Esophagus muscularis mucosa (tissue), 4 donors: ENCODE measurements around the gene MRPL28. TPM values are rescaled to one million over a fixed set of nuclear protein-coding genes. Genes with fewer than 3 reads are reported as not detected.
"Not testable (repeated sequence)": the region's sequence is repeated elsewhere in the genome, so short reads cannot be mapped to it uniquely, and the experiment has no call there.

Experiments used
- DNase-seq: peaks from one replicate; pipeline ENCODE4 v3.0.0-alpha.2; 2017; ENCODE audit errors: extremely low spot score
- H3K27ac ChIP-seq, 4 donors: fragments of 200-600 bp; sonication (generic); replicated peaks in 1 of 4; 1 replicate in 3 of 4; 2 replicates in 1 of 4; pipeline ENCODE4 v1.5.1; 2016 to 2019; ENCODE audit warnings: mild to moderate bottlenecking in 1 of 4
- H3K27me3 ChIP-seq, 4 donors: fragments of 200-600 bp; sonication (generic); one replicate each; pipeline versions ENCODE4 v1.5.1 to v1.6.0; 2016 to 2019
- H3K36me3 ChIP-seq, 4 donors: fragments of 200-600 bp; sonication (generic); one replicate each; pipeline ENCODE4 v1.5.1; 2016 to 2019
- H3K4me1 ChIP-seq, 4 donors: fragments of 200-600 bp; sonication (generic); one replicate each; pipeline ENCODE4 v1.5.1; 2016 to 2019
- H3K4me3 ChIP-seq, 4 donors: fragments of 200-600 bp; sonication (generic); 1 replicate in 2 of 4; 2 replicates in 2 of 4; pipeline ENCODE4 v1.5.1; 2016 to 2019; ENCODE audit warnings: mild to moderate bottlenecking in 4 of 4, moderate library complexity in 1 of 4
- H3K9me3 ChIP-seq, 4 donors: fragments of 200-600 bp; sonication (generic); 1 replicate in 3 of 4; 2 replicates in 1 of 4; pipeline ENCODE4 v1.5.1; 2016 to 2019
- CTCF ChIP-seq, 3 experiments: fragments of 200-600 bp in 2 of 3; fragments of 450-650 bp in 1 of 3; sonication (generic) in 2 of 3; IDR thresholded peaks; one replicate each; pipeline ENCODE4 v1.5.1; 2017 to 2019; ENCODE audit warnings: antibody characterized with exemption in 3 of 3, mild to moderate bottlenecking in 2 of 3, moderate library complexity in 1 of 3
- EP300 ChIP-seq: sonication (generic); formaldehyde crosslinking; IDR thresholded peaks from one replicate; pipeline ENCODE4 v1.6.1; 2017; ENCODE audit warnings: antibody characterized with exemption
- POLR2A ChIP-seq: fragments of 450-650 bp; IDR thresholded peaks from one replicate; pipeline ENCODE4 v1.6.1; 2017; ENCODE audit warnings: antibody characterized with exemption, moderate library complexity, mild to moderate bottlenecking, low read depth
- POLR2AphosphoS5 ChIP-seq, 2 donors: sonication (generic); formaldehyde crosslinking; IDR thresholded peaks; one replicate each; pipeline ENCODE4 v1.6.1; 2017; ENCODE audit warnings: antibody characterized with exemption in 2 of 2
- WGBS: methylation state at CpG from one replicate; pipeline ENCODE4 v1.1.5; 2018; 5-methylcytosine and 5-hydroxymethylcytosine counted together
- intact Hi-C: fragments of 100-400 bp; cut with DNase I; formaldehyde crosslinking; loops from one replicate; pipeline ENCODE4 v1.15.1; 2023
- total RNA-seq, 4 donors: library from RNA; depleted of rRNA; stranded (reverse); fragments of >200 nt; gene quantifications; one replicate each; pipeline versions ENCODE4 v1.1.0 to v1.2.1, GENCODE V29; 2016

MRPL28 gene
- total RNA-seq, 4 donors from 2014 or later = 53.6 to 93.8 (median 69.5) TPM

- H3K4me1 ChIP-seq = peaks cover 8 to 41% (median 27%) of the 10 kb centered on the region in 4 donors
- DNase-seq = no peak
- no peak overlapping the region for H3K4me3 ChIP-seq
- 93% methylated on average over 7 of the region's 7 CpGs for WGBS
- no peaks in the 10 kb centered on the region for H3K9me3 ChIP-seq
- intact Hi-C loops = no loop called here
- peaks cover 0 to 30% (median 23%) of the 10 kb centered on the region in 4 donors for H3K36me3 ChIP-seq
- TF ChIP-seq POLR2A (no peak), EP300 (no peak), POLR2AphosphoS5 (IDR thresholded peaks at IDR 0.05) (no peak), CTCF (IDR thresholded peaks at IDR 0.05) (no peak)
- no peaks in the 10 kb centered on the region for H3K27me3 ChIP-seq
- no peak overlapping the region for H3K27ac ChIP-seq
Measured at GRCh38 chr16:349211-349610, 21.1 kb downstream of the MRPL28 start.

- H3K9me3 ChIP-seq, DNase-seq, H3K27me3 ChIP-seq, intact Hi-C loops, H3K4me3 ChIP-seq, H3K27ac ChIP-seq: not testable (repeated sequence)
- H3K4me1 ChIP-seq = peaks cover 8 to 39% (median 25%) of the 10 kb centered on the region in 4 donors
- peaks cover 0 to 30% (median 24%) of the 10 kb centered on the region in 4 donors for H3K36me3 ChIP-seq
- WGBS = 94% methylated on average over 10 of the region's 10 CpGs
Measured at GRCh38 chr16:348495-348894, 21.8 kb downstream of the MRPL28 start.

GRCh38 chr16:347203-347602 is 23.1 kb downstream of the MRPL28 start:
- DNase-seq = no peak
- Histone ChIP-seq H3K4me1 (peaks cover 8 to 34% (median 23%) of the 10 kb centered on the region in 4 donors), H3K27ac (no peak overlapping the region), H3K36me3 (peaks cover 0 to 35% (median 26%) of the 10 kb centered on the region in 4 donors), H3K4me3 (no peak overlapping the region), H3K27me3 (no peaks in the 10 kb centered on the region), H3K9me3 (no peaks in the 10 kb centered on the region)
- TF ChIP-seq EP300 (no peak), CTCF (IDR thresholded peaks at IDR 0.05) (no peak), POLR2A (no peak), POLR2AphosphoS5 (IDR thresholded peaks at IDR 0.05) (no peak)
- intact Hi-C loops = no loop called here
- WGBS = 88% methylated on average over 6 of the region's 6 CpGs

- intact Hi-C loops = no loop called here
- Histone ChIP-seq H3K4me3 (no peak overlapping the region), H3K36me3 (peaks cover 0 to 35% (median 26%) of the 10 kb centered on the region in 4 donors), H3K27ac (no peak overlapping the region), H3K27me3 (no peaks in the 10 kb centered on the region), H3K9me3 (no peaks in the 10 kb centered on the region), H3K4me1 (peaks cover 8 to 30% (median 19%) of the 10 kb centered on the region in 4 donors)
- WGBS = 89% methylated on average over 13 of the region's 15 CpGs
- DNase-seq = no peak
- no peak for TF ChIP-seq POLR2AphosphoS5 (IDR thresholded peaks at IDR 0.05)
- no peak for TF ChIP-seq POLR2A
- no peak for TF ChIP-seq CTCF (IDR thresholded peaks at IDR 0.05)
- TF ChIP-seq EP300 = no peak
Measured at GRCh38 chr16:346587-346986, 23.8 kb downstream of the MRPL28 start.

- DNase-seq = no peak
- no peak overlapping the region for H3K4me3 ChIP-seq
- H3K36me3 ChIP-seq = peaks cover 0 to 35% (median 28%) of the 10 kb centered on the region in 4 donors
- intact Hi-C loops = no loop called here
- H3K4me1 ChIP-seq = peaks cover under 1 to 23% (median 11%) of the 10 kb centered on the region in 4 donors
- no peaks in the 10 kb centered on the region for H3K9me3 ChIP-seq
- no peaks in the 10 kb centered on the region for H3K27me3 ChIP-seq
- TF ChIP-seq CTCF (IDR thresholded peaks at IDR 0.05) (no peak), POLR2A (no peak), POLR2AphosphoS5 (IDR thresholded peaks at IDR 0.05) (no peak), EP300 (no peak)
- WGBS = 90% methylated on average over 11 of the region's 11 CpGs
- H3K27ac ChIP-seq = no peak overlapping the region
Measured at GRCh38 chr16:345772-346171, 24.6 kb downstream of the MRPL28 start.
